Measurements from ENCODE around the gene SUN1.

GRCh38 chr7:845731-846130 is 13.5 kb downstream of the SUN1 start:
- TF ChIP-seq EP300 (IDR thresholded peaks at IDR 0.05) (no peak), POLR2A (IDR thresholded peaks at IDR 0.05) (no peak)

All from suprapubic skin (tissue), 2 donors.